Progenitor cell of endocrine pancreas (in vitro differentiated cells): ENCODE measurements around the gene SVBP. TPM values are rescaled to one million over a fixed set of nuclear protein-coding genes. Genes with fewer than 3 reads are reported as not detected.

Source experiments
- DNase-seq: peaks from one replicate; pipeline ENCODE4 v3.0.0; 2021; ENCODE audit warnings: low spot score; ENCODE audit not compliant: unreplicated experiment
- H3K27ac Mint-ChIP-seq: 2 replicates; pipeline ENCODE4 v1.8.0; 2021; ENCODE audit warnings: mild to moderate bottlenecking, moderate library complexity, mixed read lengths
- H3K27me3 Mint-ChIP-seq: 2 replicates; pipeline ENCODE4 v1.8.0; 2021; ENCODE audit warnings: mixed read lengths
- H3K36me3 Mint-ChIP-seq: 2 replicates; pipeline ENCODE4 v1.8.0; 2022; ENCODE audit warnings: mixed read lengths; ENCODE audit not compliant: insufficient read depth
- H3K4me1 Mint-ChIP-seq: 2 replicates; pipeline ENCODE4 v1.8.0; 2021; ENCODE audit warnings: low read depth, mixed read lengths
- H3K4me3 Mint-ChIP-seq: 2 replicates; pipeline ENCODE4 v1.8.0; 2021; ENCODE audit warnings: low read depth, mild to moderate bottlenecking, moderate library complexity, mixed read lengths
- H3K9me3 Mint-ChIP-seq: 2 replicates; pipeline ENCODE4 v1.8.0; 2021; ENCODE audit warnings: low read depth, mixed read lengths
- CTCF ChIP-seq: fragments of 200-600 bp; sonication (generic); IDR thresholded peaks from one replicate; pipeline ENCODE4 v1.5.0; 2021; ENCODE audit warnings: antibody characterized with exemption, mild to moderate bottlenecking; ENCODE audit not compliant: unreplicated experiment
- total RNA-seq: library from RNA; stranded (reverse); gene quantifications from 2 replicates; pipeline ENCODE4 v1.2.1, GENCODE V29; 2021

The SVBP gene
- total RNA-seq, 1 donor from 2014 or later = 65.8 TPM

- H3K4me3 Mint-ChIP-seq = no peak within 1 kb of the TSS
- H3K27me3 Mint-ChIP-seq = no peaks in the 10 kb centered on the region
- DNase-seq = no peak
- peak within 1 kb of the TSS; percentile 35 for H3K27ac Mint-ChIP-seq
- peaks cover 14% of the 10 kb centered on the region for H3K36me3 Mint-ChIP-seq
- no peaks in the 10 kb centered on the region for H3K9me3 Mint-ChIP-seq
- no peak for TF ChIP-seq CTCF
- H3K4me1 Mint-ChIP-seq = peaks cover 5% of the 10 kb centered on the region
These were observed 32.1 kb downstream of the SVBP start, which contains the start of gene TMEM269 for GRCh38 chr1:42784946-42785693. TSS of gene TMEM269 (plus strand) at chr1:42784991. CDS start at chr1:42789894, 4,903 bp downstream.

GRCh38 chr1:42784547-42784945, 32.7 kb downstream of the SVBP start:
- peaks cover 5% of the 10 kb centered on the region for H3K4me1 Mint-ChIP-seq
- no peaks in the 10 kb centered on the region for H3K9me3 Mint-ChIP-seq
- DNase-seq = no peak
- no peaks in the 10 kb centered on the region for H3K27me3 Mint-ChIP-seq
- H3K36me3 Mint-ChIP-seq = peaks cover 17% of the 10 kb centered on the region
- no peak overlapping the region for H3K4me3 Mint-ChIP-seq
- no peak for TF ChIP-seq CTCF
- H3K27ac Mint-ChIP-seq = no peak overlapping the region

GRCh38 chr1:42783092-42783491, 34.1 kb downstream of the SVBP start:
- no peak for TF ChIP-seq CTCF
- H3K9me3 Mint-ChIP-seq = no peaks in the 10 kb centered on the region
- H3K36me3 Mint-ChIP-seq = peaks cover 21% of the 10 kb centered on the region
- DNase-seq = no peak
- no peak overlapping the region for H3K4me3 Mint-ChIP-seq
- H3K4me1 Mint-ChIP-seq = peaks cover 5% of the 10 kb centered on the region
- H3K27me3 Mint-ChIP-seq = no peaks in the 10 kb centered on the region
- H3K27ac Mint-ChIP-seq = no peak overlapping the region

DNA sequence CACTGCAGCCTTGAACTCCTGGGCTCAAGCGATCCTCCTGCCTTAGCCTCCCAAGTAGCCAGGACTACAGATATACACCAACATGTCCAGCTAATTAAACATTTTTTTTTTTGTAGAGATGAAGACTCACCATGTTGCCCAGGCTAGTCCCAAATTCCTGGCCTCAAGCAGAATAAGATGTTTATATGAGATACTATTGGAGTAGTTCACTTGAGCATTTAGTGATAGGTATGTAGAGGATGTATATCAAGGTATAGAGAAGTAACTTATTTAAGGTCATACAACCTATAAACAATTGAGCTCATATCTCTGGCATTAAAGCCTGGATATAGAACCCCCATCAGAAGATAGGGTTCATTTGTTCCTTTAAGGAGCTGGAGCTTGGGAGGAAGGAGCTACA, 37.0 kb downstream of the SVBP start:
- no peaks in the 10 kb centered on the region for H3K4me1 Mint-ChIP-seq
- DNase-seq = no peak
- no peaks in the 10 kb centered on the region for H3K27me3 Mint-ChIP-seq
- no peaks in the 10 kb centered on the region for H3K9me3 Mint-ChIP-seq
- no peak for TF ChIP-seq CTCF
- no peak overlapping the region for H3K27ac Mint-ChIP-seq
- no peak overlapping the region for H3K4me3 Mint-ChIP-seq
- H3K36me3 Mint-ChIP-seq = peaks cover 33% of the 10 kb centered on the region

DNA sequence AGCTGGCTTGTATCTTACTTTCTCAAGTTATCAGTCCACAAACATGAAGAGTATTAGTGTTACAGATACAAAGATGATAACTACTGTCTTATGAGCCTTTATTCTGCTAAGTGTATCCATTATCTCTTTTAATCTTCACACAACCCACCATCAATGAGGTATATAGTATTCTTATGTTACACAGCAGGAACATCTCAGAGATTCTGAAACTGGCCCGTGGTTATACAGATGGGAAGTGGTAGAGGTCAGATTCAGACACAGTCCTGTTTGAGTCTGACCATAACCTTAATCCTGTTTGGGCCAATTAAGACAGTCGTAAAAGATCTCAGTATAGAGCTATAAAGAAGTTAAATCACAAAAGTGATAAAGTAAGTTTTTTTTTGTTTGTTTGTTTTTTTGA, 37.5 kb downstream of the SVBP start:
- Mint-ChIP-seq H3K36me3 (peaks cover 33% of the 10 kb centered on the region), H3K4me1 (no peaks in the 10 kb centered on the region), H3K9me3 (no peaks in the 10 kb centered on the region), H3K27me3 (no peaks in the 10 kb centered on the region), H3K4me3 (no peak overlapping the region), H3K27ac (peak overlapping the region; percentile 21)
- no peak for TF ChIP-seq CTCF
- no peak for DNase-seq
